GM19239 (cell line): ENCODE measurements around the gene GHDC.

Experiments used
- DNase-seq: peaks from one replicate; pipeline ENCODE4 v3.0.0; 2011; ENCODE audit warnings: low spot score; ENCODE audit not compliant: insufficient read length
- FAIRE-seq: peaks from 2 replicates; lab custom pipeline; 2011; peaks lifted over from hg19 to GRCh38; lab: Jason Lieb, UNC

GHDC gene

GRCh38 chr17:42184713-42185620 is 9.3 kb downstream of the GHDC start, which contains the start of gene HCRT:
Gene HCRT, minus strand, starts transcription at chr17:42185452. Its CDS starts 87 bp downstream, at chr17:42185365.
- FAIRE-seq (no peak), DNase-seq (no peak)

GRCh38 chr17:42183741-42184711 is 10.3 kb downstream of the GHDC start:
- peak; percentile 87 for DNase-seq
- FAIRE-seq: peak; percentile 88

- FAIRE-seq (peak; percentile 4), DNase-seq (no peak)
Observed at GRCh38 chr17:42182927-42183734, 11.2 kb downstream of the GHDC start.

GRCh38 chr17:42181851-42182207 is 12.5 kb downstream of the GHDC start:
- FAIRE-seq: no peak
- DNase-seq: no peak

GRCh38 chr17:42180922-42181850 is 13.1 kb downstream of the GHDC start, which contains the start of gene KCNH4:
Gene KCNH4, minus strand, starts transcription at chr17:42181142. Its CDS starts 197 bp downstream, at chr17:42180945.
- FAIRE-seq (peak; percentile 96), DNase-seq (peak; percentile 88)

GRCh38 chr17:42180411-42180921 is 13.8 kb downstream of the GHDC start:
- FAIRE-seq (no peak), DNase-seq (no peak)

GRCh38 chr17:42179911-42180410 is 14.3 kb downstream of the GHDC start:
- no peak for DNase-seq
- no peak for FAIRE-seq

GRCh38 chr17:42179335-42179734 is 15.0 kb downstream of the GHDC start:
- no peak for FAIRE-seq
- DNase-seq: no peak

- DNase-seq (peak; percentile 54), FAIRE-seq (peak; percentile 75)
Observed at GRCh38 chr17:42178817-42179216, 15.5 kb downstream of the GHDC start.

- no peak for DNase-seq
- FAIRE-seq: no peak
Observed at GRCh38 chr17:42177684-42178083, 16.6 kb downstream of the GHDC start.

- no peak for FAIRE-seq
- no peak for DNase-seq
Observed at GRCh38 chr17:42174126-42174783, 20.0 kb downstream of the GHDC start.

GRCh38 chr17:42171831-42172230 is 22.5 kb downstream of the GHDC start:
- DNase-seq (no peak), FAIRE-seq (no peak)

- no peak for FAIRE-seq
- DNase-seq: no peak
Observed at GRCh38 chr17:42169351-42169750, 24.9 kb downstream of the GHDC start.

- FAIRE-seq (no peak), DNase-seq (no peak)
Observed at GRCh38 chr17:42167807-42168206, 26.5 kb downstream of the GHDC start.

GRCh38 chr17:42166196-42166763 is 28.0 kb downstream of the GHDC start:
- no peak for FAIRE-seq

GRCh38 chr17:42165751-42166150 is 28.5 kb downstream of the GHDC start:
- DNase-seq (no peak), FAIRE-seq (no peak)

More at GRCh38 chr17:42166196-42166763, 28.0 kb downstream of the GHDC start:
- no peak for DNase-seq

- FAIRE-seq: no peak
Observed at GRCh38 chr17:42163696-42164407, 30.4 kb downstream of the GHDC start.

More at GRCh38 chr17:42163696-42164407, 30.4 kb downstream of the GHDC start:
- no peak for DNase-seq
